Stimulated activated naive CD4-positive, alpha-beta T cell (primary cell): ENCODE data around the gene OGFRL1.
A peak's percentile ranks its signal among the peaks of the same experiment; 100 is the strongest.
"Not testable (repeated sequence)": the region's sequence is repeated elsewhere in the genome, so short reads cannot be mapped to it uniquely, and the experiment has no call there.

ENCODE experiments used
- DNase-seq, 6 experiments: peaks; one replicate each; lab custom pipeline; 2025; lab: John Stamatoyannopoulos, UW

OGFRL1 gene

GRCh38 chr6:71288228-71289038 lies at the start of gene OGFRL1:
TSS of gene OGFRL1 (plus strand) at chr6:71288811. CDS start at chr6:71288937, 126 bp downstream.
- peak; percentile 20 to 72 (median 41) for DNase-seq

GRCh38 chr6:71239694-71240093 lies 48.9 kb upstream of the OGFRL1 start:
- DNase-seq, result no peak

- DNase-seq, result no peak
Observed at GRCh38 chr6:71245265-71246049, 43.2 kb upstream of the OGFRL1 start.

GRCh38 chr6:71246596-71246995 lies 42.0 kb upstream of the OGFRL1 start:
- DNase-seq, result no peak

- no peak for DNase-seq
Observed at GRCh38 chr6:71248306-71248765, 40.3 kb upstream of the OGFRL1 start.

- DNase-seq, result no peak
Observed at GRCh38 chr6:71248878-71249544, 39.6 kb upstream of the OGFRL1 start.

- DNase-seq, result no peak
Observed at GRCh38 chr6:71250099-71250602, 38.5 kb upstream of the OGFRL1 start.

GRCh38 chr6:71252410-71252809 lies 36.2 kb upstream of the OGFRL1 start:
- DNase-seq, result no peak

- no peak for DNase-seq
Observed at GRCh38 chr6:71252960-71253359, 35.7 kb upstream of the OGFRL1 start.

GRCh38 chr6:71254323-71254722 lies 34.3 kb upstream of the OGFRL1 start:
- DNase-seq, result no peak

GRCh38 chr6:71258078-71258866 lies 30.3 kb upstream of the OGFRL1 start:
- no peak for DNase-seq

- DNase-seq, result no peak
Observed at GRCh38 chr6:71259888-71260604, 28.6 kb upstream of the OGFRL1 start.

- no peak for DNase-seq
Observed at GRCh38 chr6:71262914-71263313, 25.7 kb upstream of the OGFRL1 start.

- DNase-seq, result not testable (repeated sequence)
Observed at GRCh38 chr6:71266392-71266791, 22.2 kb upstream of the OGFRL1 start.

GRCh38 chr6:71268735-71269437 lies 19.7 kb upstream of the OGFRL1 start:
- no peak for DNase-seq

- DNase-seq, result no peak
Observed at GRCh38 chr6:71277926-71278600, 10.5 kb upstream of the OGFRL1 start.

- no peak for DNase-seq
Observed at GRCh38 chr6:71279321-71279720, 9.3 kb upstream of the OGFRL1 start.

GRCh38 chr6:71279740-71280139 lies 8.9 kb upstream of the OGFRL1 start:
- no peak for DNase-seq

GRCh38 chr6:71280701-71281100 lies 7.9 kb upstream of the OGFRL1 start:
- DNase-seq, result no peak

GRCh38 chr6:71284785-71285184 lies 3.8 kb upstream of the OGFRL1 start:
- DNase-seq, result no peak
